Astrocyte (in vitro differentiated cells and primary cell): ENCODE results near the gene C19orf73. TPM values are rescaled to one million over a fixed set of nuclear protein-coding genes. Genes with fewer than 3 reads are reported as not detected.

Experiments
- DNase-seq: peaks from one replicate; pipeline ENCODE4 v3.0.0-alpha.2; 2010; ENCODE audit warnings: low read depth
- FAIRE-seq: peaks from 2 replicates; lab custom pipeline; 2011; peaks lifted over from hg19 to GRCh38; lab: Jason Lieb, UNC
- H2AFZ ChIP-seq: 2 replicates; pipeline ENCODE4 v1.6.0; 2012; ENCODE audit warnings: low read depth, low read length, inconsistent platforms
- H3K27ac ChIP-seq: 2 replicates; pipeline ENCODE4 v1.5.1; 2011; ENCODE audit warnings: low read depth, low read length, inconsistent platforms
- H3K27me3 ChIP-seq: 2 replicates; pipeline ENCODE4 v1.6.0; 2011; ENCODE audit warnings: low read length, inconsistent platforms; ENCODE audit not compliant: insufficient read depth
- H3K36me3 ChIP-seq: 2 replicates; pipeline ENCODE4 v1.5.1; 2011; ENCODE audit warnings: low read length, inconsistent platforms; ENCODE audit not compliant: insufficient read depth
- H3K4me1 ChIP-seq: 2 replicates; pipeline ENCODE4 v1.5.1; 2011; ENCODE audit warnings: low read length, inconsistent platforms; ENCODE audit not compliant: insufficient read depth
- H3K4me2 ChIP-seq: 2 replicates; pipeline ENCODE4 v1.6.0; 2012; ENCODE audit warnings: low read length, inconsistent platforms
- H3K4me3 ChIP-seq: 2 replicates; pipeline ENCODE4 v1.5.1; 2011; ENCODE audit warnings: low read depth, mild to moderate bottlenecking, low read length, inconsistent platforms; ENCODE audit not compliant: insufficient read depth
- H3K79me2 ChIP-seq: 2 replicates; pipeline ENCODE4 v1.6.0; 2012; ENCODE audit warnings: mild to moderate bottlenecking, low read length, inconsistent platforms; ENCODE audit not compliant: insufficient read depth
- H3K9ac ChIP-seq: 2 replicates; pipeline ENCODE4 v1.6.0; 2012; ENCODE audit warnings: mild to moderate bottlenecking, low read length, inconsistent platforms
- H3K9me3 ChIP-seq: 2 replicates; pipeline ENCODE4 v1.5.1; 2012; ENCODE audit warnings: low read depth, mild to moderate bottlenecking, low read length, inconsistent platforms; ENCODE audit not compliant: insufficient read depth
- H4K20me1 ChIP-seq: 2 replicates; pipeline ENCODE4 v1.6.0; 2012; ENCODE audit warnings: low read length, inconsistent platforms; ENCODE audit not compliant: insufficient read depth
- H3K27ac Mint-ChIP-seq: one replicate; pipeline ENCODE4 v1.8.0; 2021; ENCODE audit warnings: mild to moderate bottlenecking, mixed read lengths; ENCODE audit not compliant: unreplicated experiment
- H3K27me3 Mint-ChIP-seq: one replicate; pipeline ENCODE4 v1.8.0; 2021; ENCODE audit warnings: low read depth, mixed read lengths; ENCODE audit not compliant: unreplicated experiment
- H3K36me3 Mint-ChIP-seq: one replicate; pipeline ENCODE4 v1.8.0; 2021; ENCODE audit warnings: low read depth, mixed read lengths; ENCODE audit not compliant: unreplicated experiment
- H3K4me1 Mint-ChIP-seq: one replicate; pipeline ENCODE4 v1.8.0; 2021; ENCODE audit warnings: low read depth, mixed read lengths; ENCODE audit not compliant: unreplicated experiment
- H3K4me3 Mint-ChIP-seq: one replicate; pipeline ENCODE4 v1.8.0; 2021; ENCODE audit warnings: mild to moderate bottlenecking, moderate library complexity, mixed read lengths; ENCODE audit not compliant: unreplicated experiment
- H3K9me3 Mint-ChIP-seq: one replicate; pipeline ENCODE4 v1.8.0; 2021; ENCODE audit warnings: mild to moderate bottlenecking, mixed read lengths; ENCODE audit not compliant: unreplicated experiment
- EZH2 ChIP-seq: IDR thresholded peaks from 2 replicates; pipeline ENCODE4 v1.6.1; 2012; ENCODE audit warnings: mild to moderate bottlenecking, low read length, inconsistent platforms; ENCODE audit not compliant: insufficient read depth
- total RNA-seq: library from RNA; stranded (reverse); gene quantifications from 2 replicates; pipeline ENCODE4 v1.2.1, GENCODE V29; 2021
- TF ChIP-seq, protein P1 (sequence below): IDR thresholded peaks from 2 replicates; pipeline ENCODE4 v1.5.1; 2011; ENCODE audit warnings: low read depth, mild to moderate bottlenecking, inconsistent platforms, low read length, moderate library complexity; ENCODE audit not compliant: insufficient read depth

The C19orf73 gene
- total RNA-seq, 1 donor from 2014 or later = 0.73 TPM

DNA sequence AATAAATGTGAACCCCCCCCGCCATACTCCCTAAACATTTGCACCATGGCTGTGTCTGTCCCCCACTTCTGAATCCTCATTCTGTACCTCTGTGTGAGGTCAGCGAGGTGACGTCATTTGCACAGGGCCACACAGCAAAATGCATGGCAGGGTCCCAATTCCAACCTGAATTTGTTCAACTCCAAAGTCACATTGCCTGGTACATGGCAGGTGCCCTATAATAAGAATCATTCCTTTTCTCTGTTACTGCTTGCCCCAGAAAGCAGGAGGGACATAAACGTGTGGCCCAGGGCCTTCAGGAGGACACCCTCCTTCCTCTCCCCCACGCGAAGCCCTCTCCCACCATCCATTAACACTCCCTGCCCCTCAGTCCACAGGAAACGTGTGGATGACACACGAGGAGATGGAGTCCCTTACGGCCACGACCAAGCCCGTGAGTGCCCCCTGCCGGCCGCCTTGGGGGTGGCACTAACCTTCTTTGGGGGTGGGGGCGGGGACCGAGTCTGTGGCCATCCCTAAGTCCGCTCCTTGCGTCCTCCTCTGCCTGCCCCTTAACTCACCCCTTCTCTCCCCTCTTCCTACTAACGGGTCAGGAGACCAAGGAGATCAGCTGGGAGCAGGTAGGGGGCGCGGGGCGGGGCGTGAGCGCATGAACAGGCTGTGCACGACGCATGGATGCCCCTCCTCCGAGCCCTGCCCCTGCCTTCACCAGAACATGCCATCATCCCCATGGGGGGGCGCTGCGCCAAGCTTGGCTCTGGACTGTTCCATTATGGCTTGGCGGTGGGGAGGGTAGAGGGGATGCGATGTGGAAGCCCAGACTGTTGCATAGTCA is 26.8 kb upstream of the C19orf73 start:
- no peak overlapping the region for H3K4me3 ChIP-seq
- H3K27me3 ChIP-seq = no peaks in the 10 kb centered on the region
- H3K27ac Mint-ChIP-seq = peak overlapping the region; percentile 87
- peaks cover 4% of the 10 kb centered on the region for H3K27me3 Mint-ChIP-seq
- no peak overlapping the region for H3K27ac ChIP-seq
- H3K4me1 ChIP-seq = peaks cover 8% of the 10 kb centered on the region
- H3K4me1 Mint-ChIP-seq = peaks cover 5% of the 10 kb centered on the region
- H3K4me2 ChIP-seq = peak overlapping the region; percentile 75
- H3K9me3 ChIP-seq = no peaks in the 10 kb centered on the region
- TF ChIP-seq EZH2 = no peak
- TF ChIP-seq, protein P1, sequence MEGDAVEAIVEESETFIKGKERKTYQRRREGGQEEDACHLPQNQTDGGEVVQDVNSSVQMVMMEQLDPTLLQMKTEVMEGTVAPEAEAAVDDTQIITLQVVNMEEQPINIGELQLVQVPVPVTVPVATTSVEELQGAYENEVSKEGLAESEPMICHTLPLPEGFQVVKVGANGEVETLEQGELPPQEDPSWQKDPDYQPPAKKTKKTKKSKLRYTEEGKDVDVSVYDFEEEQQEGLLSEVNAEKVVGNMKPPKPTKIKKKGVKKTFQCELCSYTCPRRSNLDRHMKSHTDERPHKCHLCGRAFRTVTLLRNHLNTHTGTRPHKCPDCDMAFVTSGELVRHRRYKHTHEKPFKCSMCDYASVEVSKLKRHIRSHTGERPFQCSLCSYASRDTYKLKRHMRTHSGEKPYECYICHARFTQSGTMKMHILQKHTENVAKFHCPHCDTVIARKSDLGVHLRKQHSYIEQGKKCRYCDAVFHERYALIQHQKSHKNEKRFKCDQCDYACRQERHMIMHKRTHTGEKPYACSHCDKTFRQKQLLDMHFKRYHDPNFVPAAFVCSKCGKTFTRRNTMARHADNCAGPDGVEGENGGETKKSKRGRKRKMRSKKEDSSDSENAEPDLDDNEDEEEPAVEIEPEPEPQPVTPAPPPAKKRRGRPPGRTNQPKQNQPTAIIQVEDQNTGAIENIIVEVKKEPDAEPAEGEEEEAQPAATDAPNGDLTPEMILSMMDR = peak; percentile 50
- no peaks in the 10 kb centered on the region for H3K9me3 Mint-ChIP-seq
- H2AFZ ChIP-seq = peak overlapping the region; percentile 59
- no peaks in the 10 kb centered on the region for H4K20me1 ChIP-seq
- H3K36me3 ChIP-seq = no peaks in the 10 kb centered on the region
- peak; percentile 60 for DNase-seq
- no peak for FAIRE-seq
- peaks cover 2% of the 10 kb centered on the region for H3K36me3 Mint-ChIP-seq
- peak overlapping the region; percentile 69 for H3K4me3 Mint-ChIP-seq
- no peaks in the 10 kb centered on the region for H3K79me2 ChIP-seq
- no peak overlapping the region for H3K9ac ChIP-seq

DNA sequence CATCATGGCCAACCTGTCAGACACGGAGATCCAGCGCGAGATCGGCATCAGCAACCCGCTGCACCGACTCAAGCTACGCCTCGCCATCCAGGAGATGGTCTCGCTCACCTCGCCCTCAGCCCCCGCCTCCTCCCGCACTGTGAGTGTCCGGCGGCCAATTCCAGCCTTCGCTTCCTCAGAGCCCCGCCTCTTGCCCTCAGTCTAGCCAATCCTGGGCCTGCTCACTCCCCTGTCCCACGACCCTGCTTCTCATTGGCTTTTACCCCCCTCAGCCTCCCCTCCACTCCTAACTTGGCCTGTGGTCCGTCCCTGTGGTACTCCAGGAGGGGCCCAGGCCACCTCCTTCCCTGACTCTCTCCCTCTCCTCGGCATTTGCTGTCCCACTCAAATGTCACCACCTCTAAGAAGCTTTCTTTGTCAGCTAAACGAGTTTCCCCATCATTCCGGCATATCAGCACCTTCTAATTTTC is 24.0 kb upstream of the C19orf73 start:
- peak overlapping the region; percentile 70 for H3K9ac ChIP-seq
- no peak overlapping the region for H3K27ac ChIP-seq
- Mint-ChIP-seq H3K4me3 (peak overlapping the region; percentile 91), H3K9me3 (no peaks in the 10 kb centered on the region), H3K4me1 (peaks cover 5% of the 10 kb centered on the region), H3K36me3 (peaks cover 3% of the 10 kb centered on the region), H3K27me3 (peaks cover 7% of the 10 kb centered on the region), H3K27ac (peak overlapping the region; percentile 50)
- H3K79me2 ChIP-seq = no peaks in the 10 kb centered on the region
- peak overlapping the region; percentile 99 for H3K4me2 ChIP-seq
- H3K36me3 ChIP-seq = no peaks in the 10 kb centered on the region
- no peaks in the 10 kb centered on the region for H3K9me3 ChIP-seq
- FAIRE-seq (peak; percentile 78), DNase-seq (peak; percentile 84)
- H2AFZ ChIP-seq = peak overlapping the region; percentile 91
- no peaks in the 10 kb centered on the region for H3K27me3 ChIP-seq
- no peaks in the 10 kb centered on the region for H4K20me1 ChIP-seq
- peak overlapping the region; percentile 58 for H3K4me3 ChIP-seq
- H3K4me1 ChIP-seq = no peaks in the 10 kb centered on the region
- TF ChIP-seq EZH2 = no peak
- TF ChIP-seq, protein P1 = no peak

DNA sequence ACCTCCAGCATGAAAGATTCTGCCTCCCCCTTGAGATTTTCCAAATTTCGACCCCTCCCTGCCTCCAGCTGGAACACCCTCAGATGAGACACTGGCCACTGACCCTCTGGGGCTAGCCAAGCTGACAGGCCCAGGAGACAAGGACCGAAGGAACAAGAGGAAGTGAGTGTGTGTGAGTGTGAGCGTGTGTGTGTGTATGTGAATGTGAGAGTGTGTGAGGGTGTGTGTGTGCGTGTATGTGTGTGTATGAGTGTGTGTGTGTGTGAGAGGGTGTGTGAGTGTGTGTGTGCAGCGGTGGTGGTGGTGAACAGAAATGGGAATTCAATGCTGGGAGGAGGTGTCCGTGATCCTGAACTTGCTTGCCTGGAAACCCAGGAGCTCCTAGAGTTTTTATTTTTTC is 22.4 kb upstream of the C19orf73 start:
- Mint-ChIP-seq H3K4me3 (peak overlapping the region; percentile 10), H3K36me3 (peaks cover 10% of the 10 kb centered on the region), H3K4me1 (peaks cover 6% of the 10 kb centered on the region), H3K27ac (no peak overlapping the region), H3K9me3 (no peaks in the 10 kb centered on the region), H3K27me3 (peaks cover 6% of the 10 kb centered on the region)
- Histone ChIP-seq H3K27ac (no peak overlapping the region), H3K4me2 (no peak overlapping the region), H2AFZ (no peak overlapping the region), H3K9me3 (no peaks in the 10 kb centered on the region), H3K36me3 (no peaks in the 10 kb centered on the region), H3K4me1 (no peaks in the 10 kb centered on the region), H3K9ac (no peak overlapping the region), H3K27me3 (no peaks in the 10 kb centered on the region), H4K20me1 (no peaks in the 10 kb centered on the region), H3K4me3 (no peak overlapping the region), H3K79me2 (no peaks in the 10 kb centered on the region)
- DNase-seq (no peak), FAIRE-seq (no peak)
- TF ChIP-seq, protein P1 = no peak
